IMR-90 (cell line): ENCODE measurements around the gene PGF. TPM values are rescaled to one million over a fixed set of nuclear protein-coding genes. Genes with fewer than 3 reads are reported as not detected.

Experiments used
- ATAC-seq: fragments of 200-7000 bp; cut with Tn5 transposase; 2 replicates; pipeline ENCODE4 v1.9.1; 2020; ENCODE audit warnings: low read depth, mild to moderate bottlenecking, moderate library complexity
- BruUV-seq: library from RNA; stranded (reverse); fragments of 400-500 nt; replicated peaks from 2 replicates; lab custom pipeline; 2021; lab: Mats Ljungman, UMichigan
- CTCF ChIA-PET: fragments of 300-600 bp; formaldehyde crosslinking; extraction: SDS; loops from one replicate; lab custom pipeline; 2021; ENCODE audit warnings: antibody characterized with exemption; lab: Yijun Ruan, JAX
- POLR2A ChIA-PET: fragments of 300-600 bp; sonication (Branson Sonifier 250); formaldehyde crosslinking; loops from one replicate; lab custom pipeline; 2022; ENCODE audit warnings: antibody characterized with exemption; ENCODE audit not compliant: unreplicated experiment; lab: Charles Lee
- DNase-seq: peaks from one replicate; pipeline ENCODE4 v3.0.0; 2013
- H2AFZ ChIP-seq: replicated peaks from 2 replicates; pipeline ENCODE3; 2013; ENCODE audit warnings: low read length, mild to moderate bottlenecking; ENCODE audit not compliant: poor library complexity
- H2AK5ac ChIP-seq: 2 replicates; pipeline ENCODE4 v1.6.1; 2013; ENCODE audit warnings: low read depth, low read length, inconsistent platforms
- H2AK9ac ChIP-seq: replicated peaks from 2 replicates; pipeline ENCODE3; 2013; ENCODE audit warnings: mild to moderate bottlenecking, low read depth, low read length, moderate library complexity; ENCODE audit not compliant: poor library complexity
- H2BK120ac ChIP-seq: 2 replicates; pipeline ENCODE4 v1.6.1; 2013; ENCODE audit warnings: low read depth, low read length, inconsistent platforms
- H2BK15ac ChIP-seq: 3 replicates; pipeline ENCODE4 v1.6.1; 2013; ENCODE audit warnings: low read depth, low read length, inconsistent platforms
- H2BK20ac ChIP-seq: 2 replicates; pipeline ENCODE4 v1.6.1; 2013; ENCODE audit warnings: low read depth, mild to moderate bottlenecking, inconsistent platforms, low read length, moderate library complexity
- H2BK5ac ChIP-seq: 2 replicates; pipeline ENCODE4 v1.6.1; 2013; ENCODE audit warnings: mild to moderate bottlenecking, low read depth, low read length, inconsistent platforms; ENCODE audit not compliant: poor library complexity, severe bottlenecking
- H3K14ac ChIP-seq: replicated peaks from 2 replicates; pipeline ENCODE4 v1.6.1; 2013; ENCODE audit warnings: low read depth, low read length, inconsistent platforms
- H3K18ac ChIP-seq: 2 replicates; pipeline ENCODE4 v1.6.1; 2013; ENCODE audit warnings: low read depth, low read length, control low read depth
- H3K23ac ChIP-seq: 2 replicates; pipeline ENCODE4 v1.6.1; 2013; ENCODE audit warnings: low read depth, low read length, inconsistent platforms
- H3K27ac ChIP-seq: 2 replicates; pipeline ENCODE4 v1.5.1; 2013; ENCODE audit warnings: mild to moderate bottlenecking, control low read depth, low read length; ENCODE audit not compliant: insufficient read depth
- H3K27me3 ChIP-seq: 2 replicates; pipeline ENCODE4 v1.6.1; 2013; ENCODE audit warnings: low read length; ENCODE audit not compliant: control insufficient read depth, insufficient read depth
- H3K36me3 ChIP-seq: 2 replicates; pipeline ENCODE4 v1.6.1; 2013; ENCODE audit warnings: low read length, mixed read lengths; ENCODE audit not compliant: control insufficient read depth, insufficient read depth
- H3K4ac ChIP-seq: 2 replicates; pipeline ENCODE4 v1.6.1; 2013; ENCODE audit warnings: low read depth, low read length, inconsistent platforms
- H3K4me1 ChIP-seq: 2 replicates; pipeline ENCODE4 v1.6.1; 2013; ENCODE audit warnings: low read length, mixed read lengths; ENCODE audit not compliant: control insufficient read depth, insufficient read depth
- H3K4me2 ChIP-seq: 2 replicates; pipeline ENCODE4 v1.6.1; 2013; ENCODE audit warnings: low read depth, mild to moderate bottlenecking, control low read depth, low read length, moderate library complexity
- H3K4me3 ChIP-seq: 2 replicates; pipeline ENCODE4 v1.5.1; 2013; ENCODE audit warnings: low read depth, mild to moderate bottlenecking, control low read depth, low read length, moderate library complexity; ENCODE audit not compliant: insufficient read depth
- H3K56ac ChIP-seq: 2 replicates; pipeline ENCODE4 v1.6.1; 2013; ENCODE audit warnings: low read length, inconsistent platforms; ENCODE audit not compliant: insufficient read depth; ENCODE audit errors: extremely low read depth
- H3K79me1 ChIP-seq, 2 experiments: 2 replicates each; pipeline ENCODE4 v1.6.1; 2013; ENCODE audit warnings: low read length in 2 of 2, inconsistent platforms in 1 of 2, low read depth in 1 of 2
- H3K9ac ChIP-seq: 2 replicates; pipeline ENCODE4 v1.6.1; 2013; ENCODE audit warnings: low read depth, low read length, control low read depth
- H3K9me1 ChIP-seq: 2 replicates; pipeline ENCODE4 v1.6.1; 2013; ENCODE audit warnings: low read length, inconsistent platforms; ENCODE audit not compliant: insufficient read depth
- H3K9me3 ChIP-seq: 2 replicates; pipeline ENCODE4 v1.6.1; 2013; ENCODE audit warnings: low read length; ENCODE audit not compliant: control insufficient read depth, insufficient read depth
- H4K20me1 ChIP-seq: 2 replicates; pipeline ENCODE4 v1.6.1; 2013; ENCODE audit warnings: low read length, inconsistent platforms; ENCODE audit not compliant: insufficient read depth
- H4K5ac ChIP-seq: 2 replicates; pipeline ENCODE4 v1.6.1; 2013; ENCODE audit warnings: mild to moderate bottlenecking, low read depth, low read length, control low read depth
- H4K8ac ChIP-seq, 2 experiments: 2 replicates each; pipeline ENCODE4 v1.6.1; 2013; ENCODE audit warnings: low read depth in 2 of 2, low read length in 2 of 2, control low read depth in 1 of 2, inconsistent platforms in 1 of 2
- H4K91ac ChIP-seq: 2 replicates; pipeline ENCODE4 v1.6.1; 2013; ENCODE audit warnings: low read depth, low read length, inconsistent platforms; ENCODE audit not compliant: insufficient read depth
- BHLHE40 ChIP-seq: fragments of 150-350 bp; IDR thresholded peaks from 2 replicates; pipeline ENCODE4 v1.6.1; 2016; ENCODE audit warnings: mild to moderate bottlenecking, low read depth, low read length
- MAZ ChIP-seq: IDR thresholded peaks from 2 replicates; pipeline ENCODE4 v1.6.1; 2012; ENCODE audit warnings: low read depth, mild to moderate bottlenecking, low read length, improper control_type of control experiment, moderate library complexity, borderline replicate concordance
- NFE2L2 ChIP-seq: fragments of 150-350 bp; IDR thresholded peaks from 2 replicates; pipeline ENCODE4 v1.6.1; 2016; ENCODE audit warnings: low read depth, mild to moderate bottlenecking, low read length
- RFX5 ChIP-seq: IDR thresholded peaks from 2 replicates; pipeline ENCODE4 v1.8.0; 2012; ENCODE audit warnings: low read depth, mild to moderate bottlenecking, low read length, moderate library complexity
- WGBS, 2 experiments: methylation state at CpG; one replicate each; pipeline versions ENCODE4 v1.1.5 to v1.1.7; 2013; ENCODE audit warnings: missing lambda C conversion rate in 2 of 2; ENCODE audit not compliant: insufficient read length in 1 of 2; ENCODE audit errors: extremely low coverage in 2 of 2; 5-methylcytosine and 5-hydroxymethylcytosine counted together
- dilution Hi-C: fragments of 300-500 bp; cut with HindIII; formaldehyde crosslinking; loops from one replicate; pipeline ENCODE4 v1.14.3; 2018; ENCODE audit warnings: low sequenced_read_pairs; ENCODE audit not compliant: unreplicated experiment
- in situ Hi-C: fragments of 300-500 bp; cut with MboI; formaldehyde crosslinking; loops from 3 replicates; pipeline ENCODE4 v1.14.3; 2019; ENCODE audit warnings: low sequenced_read_pairs, inconsistent platforms, mixed read lengths
- intact Hi-C: fragments of 100-400 bp; cut with micrococcal nuclease; formaldehyde crosslinking; loops from 2 replicates; pipeline ENCODE4 v1.10.0; 2022
- polyA plus RNA-seq, 3 experiments: library from polyadenylated mRNA; depleted of rRNA; stranded (reverse); fragments of >200 nt; gene quantifications; 2 replicates each; pipeline ENCODE4 v1.2.3, GENCODE V29; 2012; ENCODE audit warnings: low replicate concordance in 1 of 3
- total RNA-seq: library from RNA; depleted of rRNA; stranded (reverse); fragments of >200 nt; gene quantifications from 2 replicates; pipeline ENCODE4 v1.2.3, GENCODE V29; 2012

The PGF gene
- total and polyA plus RNA-seq, 2 of the 4 experiments (the other 2 are of a cell fraction), result 0.36 to 0.39 TPM

GRCh38 chr14:74936731-74937130 is 18.7 kb downstream of the PGF start:
- H3K4me2 ChIP-seq, result no peak overlapping the region
- no peak overlapping the region for H3K27ac ChIP-seq
- intact Hi-C loops, result no loop called here
- no peak overlapping the region for H3K56ac ChIP-seq
- in situ Hi-C loops, result no loop called here
- no peak overlapping the region for H2AFZ ChIP-seq
- no peak for DNase-seq
- no peak overlapping the region for H3K4ac ChIP-seq
- no peaks in the 10 kb centered on the region for H4K20me1 ChIP-seq
- no peak overlapping the region for H2BK15ac ChIP-seq
- no peak overlapping the region for H4K5ac ChIP-seq
- 88% methylated on average over 7 of the region's 8 CpGs; no CpG with 5 or more reads in 1 of the 2 experiments for WGBS, 2 experiments
- no peak overlapping the region for H4K8ac ChIP-seq
- H4K91ac ChIP-seq, result no peak overlapping the region
- H3K18ac ChIP-seq, result no peak overlapping the region
- no peak overlapping the region for H2BK20ac ChIP-seq
- ChIA-PET POLR2A (no interaction called here), CTCF (no interaction called here)
- H3K36me3 ChIP-seq, result no peaks in the 10 kb centered on the region
- TF ChIP-seq RFX5 (no peak), NFE2L2 (no peak), MAZ (no peak), BHLHE40 (no peak)
- H3K14ac ChIP-seq, result no peak overlapping the region
- no peak overlapping the region for H2AK5ac ChIP-seq
- H2BK5ac ChIP-seq, result no peak overlapping the region
- H3K9me1 ChIP-seq, result peaks cover 23% of the 10 kb centered on the region
- ATAC-seq, result no peak
- no TSS peak for BruUV-seq
- H3K4me1 ChIP-seq, result peaks cover 30% of the 10 kb centered on the region
- no peak overlapping the region for H3K4me3 ChIP-seq
- no peak overlapping the region for H3K23ac ChIP-seq
- no peaks in the 10 kb centered on the region for H3K79me1 ChIP-seq
- no peak overlapping the region for H3K9ac ChIP-seq
- dilution Hi-C loops, result no loop called here
- H3K27me3 ChIP-seq, result no peaks in the 10 kb centered on the region
- no peaks in the 10 kb centered on the region for H3K9me3 ChIP-seq
- no peak overlapping the region for H2AK9ac ChIP-seq
- H2BK120ac ChIP-seq, result no peak overlapping the region
